Astrocyte (in vitro differentiated cells and primary cell): ENCODE results near the gene MAP1B. TPM values are rescaled to one million over a fixed set of nuclear protein-coding genes. Genes with fewer than 3 reads are reported as not detected.

ENCODE experiments used
- DNase-seq: peaks from one replicate; pipeline ENCODE4 v3.0.0-alpha.2; 2010; ENCODE audit warnings: low read depth
- FAIRE-seq: peaks from 2 replicates; lab custom pipeline; 2011; peaks lifted over from hg19 to GRCh38; lab: Jason Lieb, UNC
- H2AFZ ChIP-seq: 2 replicates; pipeline ENCODE4 v1.6.0; 2012; ENCODE audit warnings: low read depth, low read length, inconsistent platforms
- H3K27ac ChIP-seq: 2 replicates; pipeline ENCODE4 v1.5.1; 2011; ENCODE audit warnings: low read depth, low read length, inconsistent platforms
- H3K27me3 ChIP-seq: 2 replicates; pipeline ENCODE4 v1.6.0; 2011; ENCODE audit warnings: low read length, inconsistent platforms; ENCODE audit not compliant: insufficient read depth
- H3K36me3 ChIP-seq: 2 replicates; pipeline ENCODE4 v1.5.1; 2011; ENCODE audit warnings: low read length, inconsistent platforms; ENCODE audit not compliant: insufficient read depth
- H3K4me1 ChIP-seq: 2 replicates; pipeline ENCODE4 v1.5.1; 2011; ENCODE audit warnings: low read length, inconsistent platforms; ENCODE audit not compliant: insufficient read depth
- H3K4me2 ChIP-seq: 2 replicates; pipeline ENCODE4 v1.6.0; 2012; ENCODE audit warnings: low read length, inconsistent platforms
- H3K4me3 ChIP-seq: 2 replicates; pipeline ENCODE4 v1.5.1; 2011; ENCODE audit warnings: low read depth, mild to moderate bottlenecking, low read length, inconsistent platforms; ENCODE audit not compliant: insufficient read depth
- H3K79me2 ChIP-seq: 2 replicates; pipeline ENCODE4 v1.6.0; 2012; ENCODE audit warnings: mild to moderate bottlenecking, low read length, inconsistent platforms; ENCODE audit not compliant: insufficient read depth
- H3K9ac ChIP-seq: 2 replicates; pipeline ENCODE4 v1.6.0; 2012; ENCODE audit warnings: mild to moderate bottlenecking, low read length, inconsistent platforms
- H3K9me3 ChIP-seq: 2 replicates; pipeline ENCODE4 v1.5.1; 2012; ENCODE audit warnings: low read depth, mild to moderate bottlenecking, low read length, inconsistent platforms; ENCODE audit not compliant: insufficient read depth
- H4K20me1 ChIP-seq: 2 replicates; pipeline ENCODE4 v1.6.0; 2012; ENCODE audit warnings: low read length, inconsistent platforms; ENCODE audit not compliant: insufficient read depth
- H3K27ac Mint-ChIP-seq: one replicate; pipeline ENCODE4 v1.8.0; 2021; ENCODE audit warnings: mild to moderate bottlenecking, mixed read lengths; ENCODE audit not compliant: unreplicated experiment
- H3K27me3 Mint-ChIP-seq: one replicate; pipeline ENCODE4 v1.8.0; 2021; ENCODE audit warnings: low read depth, mixed read lengths; ENCODE audit not compliant: unreplicated experiment
- H3K36me3 Mint-ChIP-seq: one replicate; pipeline ENCODE4 v1.8.0; 2021; ENCODE audit warnings: low read depth, mixed read lengths; ENCODE audit not compliant: unreplicated experiment
- H3K4me1 Mint-ChIP-seq: one replicate; pipeline ENCODE4 v1.8.0; 2021; ENCODE audit warnings: low read depth, mixed read lengths; ENCODE audit not compliant: unreplicated experiment
- H3K4me3 Mint-ChIP-seq: one replicate; pipeline ENCODE4 v1.8.0; 2021; ENCODE audit warnings: mild to moderate bottlenecking, moderate library complexity, mixed read lengths; ENCODE audit not compliant: unreplicated experiment
- H3K9me3 Mint-ChIP-seq: one replicate; pipeline ENCODE4 v1.8.0; 2021; ENCODE audit warnings: mild to moderate bottlenecking, mixed read lengths; ENCODE audit not compliant: unreplicated experiment
- CTCF ChIP-seq: IDR thresholded peaks from 2 replicates; pipeline ENCODE4 v1.5.1; 2011; ENCODE audit warnings: low read depth, mild to moderate bottlenecking, inconsistent platforms, low read length, moderate library complexity; ENCODE audit not compliant: insufficient read depth
- EZH2 ChIP-seq: IDR thresholded peaks from 2 replicates; pipeline ENCODE4 v1.6.1; 2012; ENCODE audit warnings: mild to moderate bottlenecking, low read length, inconsistent platforms; ENCODE audit not compliant: insufficient read depth
- total RNA-seq: library from RNA; stranded (reverse); gene quantifications from 2 replicates; pipeline ENCODE4 v1.2.1, GENCODE V29; 2021

Gene MAP1B
- total RNA-seq, 1 donor from 2014 or later: 476 TPM

- Mint-ChIP-seq H3K27me3 (no peaks in the 10 kb centered on the region), H3K27ac (no peak overlapping the region)
- no peak for TF ChIP-seq CTCF
- no peak for TF ChIP-seq EZH2
Observed at GRCh38 chr5:72214168-72214567, 106.9 kb downstream of the MAP1B start.

DNA sequence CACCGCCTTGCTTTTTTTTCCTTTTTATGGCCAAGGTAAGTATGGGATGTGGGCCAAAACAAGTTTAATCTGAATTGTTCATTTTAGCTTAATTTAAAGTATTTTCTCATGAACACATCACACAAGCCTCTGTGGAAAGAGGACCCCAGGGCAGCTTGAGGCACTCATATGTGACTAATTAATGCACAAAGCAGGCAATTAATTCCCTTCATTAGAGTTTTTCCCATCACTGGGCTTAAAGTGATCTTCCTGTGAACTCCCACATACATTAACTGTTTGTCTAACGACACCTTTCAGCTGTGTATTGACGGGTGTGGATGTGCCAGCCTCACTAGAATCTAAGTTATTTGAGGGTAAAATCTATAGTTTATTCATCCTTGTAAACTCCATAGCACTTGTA, 109.5 kb downstream of the MAP1B start:
- TF ChIP-seq EZH2 (no peak), CTCF (no peak)
- H3K4me3 Mint-ChIP-seq: no peak overlapping the region
- H3K9me3 Mint-ChIP-seq: no peaks in the 10 kb centered on the region
- DNase-seq (no peak), FAIRE-seq (no peak)
- H3K9ac ChIP-seq: no peak overlapping the region
- H3K27ac ChIP-seq: no peak overlapping the region
- H3K27me3 Mint-ChIP-seq: no peaks in the 10 kb centered on the region
- H3K9me3 ChIP-seq: no peaks in the 10 kb centered on the region
- no peaks in the 10 kb centered on the region for H3K27me3 ChIP-seq
- no peak overlapping the region for H3K4me3 ChIP-seq
- no peaks in the 10 kb centered on the region for H4K20me1 ChIP-seq
- H3K27ac Mint-ChIP-seq: no peak overlapping the region
- no peak overlapping the region for H3K4me2 ChIP-seq
- peaks cover 7% of the 10 kb centered on the region for H3K4me1 ChIP-seq
- H3K36me3 ChIP-seq: peaks cover 28% of the 10 kb centered on the region
- H3K4me1 Mint-ChIP-seq: peaks cover 13% of the 10 kb centered on the region
- H2AFZ ChIP-seq: no peak overlapping the region
- H3K79me2 ChIP-seq: no peaks in the 10 kb centered on the region
- peaks cover 27% of the 10 kb centered on the region for H3K36me3 Mint-ChIP-seq

More at GRCh38 chr5:72214168-72214567, 106.9 kb downstream of the MAP1B start:
- no peak overlapping the region for H3K4me3 Mint-ChIP-seq
- H3K36me3 Mint-ChIP-seq: peaks cover 16% of the 10 kb centered on the region
- Histone ChIP-seq H3K9ac (no peak overlapping the region), H3K27me3 (no peaks in the 10 kb centered on the region), H3K4me2 (no peak overlapping the region), H2AFZ (no peak overlapping the region), H3K4me1 (peaks cover 32% of the 10 kb centered on the region), H3K9me3 (no peaks in the 10 kb centered on the region), H3K79me2 (no peaks in the 10 kb centered on the region), H4K20me1 (no peaks in the 10 kb centered on the region), H3K27ac (no peak overlapping the region), H3K36me3 (peaks cover 8% of the 10 kb centered on the region), H3K4me3 (no peak overlapping the region)
- FAIRE-seq (no peak), DNase-seq (no peak)
- no peaks in the 10 kb centered on the region for H3K9me3 Mint-ChIP-seq
- peaks cover 32% of the 10 kb centered on the region for H3K4me1 Mint-ChIP-seq

DNA sequence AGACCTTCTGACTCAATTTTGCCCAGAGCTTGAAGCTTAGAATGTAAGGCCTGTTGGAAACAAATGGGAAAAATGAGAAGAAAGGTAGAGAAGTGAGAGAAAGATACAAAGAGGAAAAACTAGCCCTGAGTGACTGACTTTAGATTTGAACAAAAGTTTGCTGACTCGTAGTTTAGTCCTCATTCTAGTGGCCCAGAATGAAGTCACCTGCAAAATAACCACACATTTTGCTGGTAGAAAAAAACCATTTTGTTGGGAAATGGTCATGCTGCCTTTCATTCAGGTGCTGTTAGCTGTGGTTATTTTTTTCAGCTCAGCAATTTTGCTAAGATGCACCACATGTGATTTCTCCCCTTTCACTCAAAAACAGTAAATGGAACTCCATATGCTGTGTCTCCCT, 113.8 kb downstream of the MAP1B start:
- peaks cover 39% of the 10 kb centered on the region for H3K36me3 Mint-ChIP-seq
- H3K36me3 ChIP-seq: peaks cover 49% of the 10 kb centered on the region
- TF ChIP-seq CTCF (no peak), EZH2 (no peak)

More for the DNA sequence above, 113.8 kb downstream of the MAP1B start:
- no peak overlapping the region for H3K9ac ChIP-seq
- no peaks in the 10 kb centered on the region for H3K27me3 Mint-ChIP-seq
- H3K79me2 ChIP-seq: no peaks in the 10 kb centered on the region
- H3K4me1 Mint-ChIP-seq: peaks cover 16% of the 10 kb centered on the region
- H3K4me3 ChIP-seq: no peak overlapping the region
- no peaks in the 10 kb centered on the region for H4K20me1 ChIP-seq
- no peak overlapping the region for H3K4me2 ChIP-seq
- DNase-seq (no peak), FAIRE-seq (no peak)
- peaks cover 13% of the 10 kb centered on the region for H3K4me1 ChIP-seq
- no peak overlapping the region for H3K27ac ChIP-seq
- no peak overlapping the region for H3K4me3 Mint-ChIP-seq
- H3K27ac Mint-ChIP-seq: no peak overlapping the region
- H3K27me3 ChIP-seq: no peaks in the 10 kb centered on the region
- no peaks in the 10 kb centered on the region for H3K9me3 ChIP-seq
- H2AFZ ChIP-seq: no peak overlapping the region
- H3K9me3 Mint-ChIP-seq: no peaks in the 10 kb centered on the region
